ENCODE measurements around the gene PNPLA1.

The PNPLA1 gene

GRCh38 chr6:36317623-36318022, 47.8 kb downstream of the PNPLA1 start:
- H3K9ac ChIP-seq (ENCODE audit: low read length) = no peak overlapping the region
- H4K20me1 ChIP-seq (ENCODE audit: insufficient read depth, low read length) = no peaks in the 10 kb centered on the region
- no peak overlapping the region for H3K4me3 ChIP-seq (ENCODE audit: low read length)
- H3K4me2 ChIP-seq (ENCODE audit: low read depth, low read length) = no peak overlapping the region
- H3K9me3 ChIP-seq (replicated peaks; ENCODE audit: insufficient read depth, low read length) = no peaks in the 10 kb centered on the region
- TF ChIP-seq EZH2phosphoT487 (IDR thresholded peaks at IDR 0.05; ENCODE audit: low read length) (no peak), EZH2 (optimal IDR thresholded peaks at IDR 0.05; ENCODE audit: low read depth, low read length) (no peak), CTCF (IDR thresholded peaks at IDR 0.05; ENCODE audit: low read length) (no peak)
- no peaks in the 10 kb centered on the region for H3F3A ChIP-seq (ENCODE audit: insufficient read depth, low read length)
- no peaks in the 10 kb centered on the region for H3K36me3 ChIP-seq (replicated peaks; ENCODE audit: insufficient read depth, low read length)
- peaks cover 5% of the 10 kb centered on the region for H3K4me1 ChIP-seq (ENCODE audit: low read length)
- H3K79me2 ChIP-seq (ENCODE audit: low read length) = no peaks in the 10 kb centered on the region
- H3K27me3 ChIP-seq (replicated peaks; ENCODE audit: insufficient read depth, low read length) = no peaks in the 10 kb centered on the region
- H2AFZ ChIP-seq (ENCODE audit: low read length) = no peak overlapping the region
- no peak overlapping the region for H3K27ac ChIP-seq (ENCODE audit: low read length)
- no peaks in the 10 kb centered on the region for H3K9me2 ChIP-seq (replicated peaks; ENCODE audit: insufficient read depth, low read length)
- no peak for DNase-seq

- no peak for TF ChIP-seq EZH2 (optimal IDR thresholded peaks at IDR 0.05; ENCODE audit: low read depth, low read length)
- no peak for TF ChIP-seq EZH2phosphoT487 (IDR thresholded peaks at IDR 0.05; ENCODE audit: low read length)
- TF ChIP-seq CTCF (IDR thresholded peaks at IDR 0.05; ENCODE audit: low read length) = no peak
Measured at GRCh38 chr6:36318690-36319435, 49.0 kb downstream of the PNPLA1 start.

GRCh38 chr6:36319436-36319762, 49.5 kb downstream of the PNPLA1 start:
- no peak overlapping the region for H3K4me3 ChIP-seq (ENCODE audit: low read length)
- peak overlapping the region; percentile 56 for H2AFZ ChIP-seq (ENCODE audit: low read length)
- H3F3A ChIP-seq (ENCODE audit: insufficient read depth, low read length) = no peaks in the 10 kb centered on the region
- no peaks in the 10 kb centered on the region for H3K9me3 ChIP-seq (replicated peaks; ENCODE audit: insufficient read depth, low read length)
- peaks cover 5% of the 10 kb centered on the region for H3K4me1 ChIP-seq (ENCODE audit: low read length)
- H3K4me2 ChIP-seq (ENCODE audit: low read depth, low read length) = peak overlapping the region; percentile 60
- H4K20me1 ChIP-seq (ENCODE audit: insufficient read depth, low read length) = no peaks in the 10 kb centered on the region
- peak; percentile 50 for DNase-seq
- no peaks in the 10 kb centered on the region for H3K36me3 ChIP-seq (replicated peaks; ENCODE audit: insufficient read depth, low read length)
- peak; percentile 15; the same call in 1 of the 2 replicates for TF ChIP-seq CTCF (IDR thresholded peaks at IDR 0.05; ENCODE audit: low read length)
- no peak for TF ChIP-seq EZH2phosphoT487 (IDR thresholded peaks at IDR 0.05; ENCODE audit: low read length)
- H3K27me3 ChIP-seq (replicated peaks; ENCODE audit: insufficient read depth, low read length) = no peaks in the 10 kb centered on the region
- H3K9me2 ChIP-seq (replicated peaks; ENCODE audit: insufficient read depth, low read length) = no peaks in the 10 kb centered on the region
- no peaks in the 10 kb centered on the region for H3K79me2 ChIP-seq (ENCODE audit: low read length)
- no peak overlapping the region for H3K9ac ChIP-seq (ENCODE audit: low read length)
- H3K27ac ChIP-seq (ENCODE audit: low read length) = no peak overlapping the region

More at GRCh38 chr6:36318690-36319435, 49.0 kb downstream of the PNPLA1 start:
- no peaks in the 10 kb centered on the region for H3K36me3 ChIP-seq (replicated peaks; ENCODE audit: insufficient read depth, low read length)
- H3K9ac ChIP-seq (ENCODE audit: low read length) = no peak overlapping the region
- no peaks in the 10 kb centered on the region for H3K9me3 ChIP-seq (replicated peaks; ENCODE audit: insufficient read depth, low read length)
- no peak overlapping the region for H3K27ac ChIP-seq (ENCODE audit: low read length)
- H2AFZ ChIP-seq (ENCODE audit: low read length) = peak overlapping the region; percentile 56
- no peaks in the 10 kb centered on the region for H3F3A ChIP-seq (ENCODE audit: insufficient read depth, low read length)
- peaks cover 5% of the 10 kb centered on the region for H3K4me1 ChIP-seq (ENCODE audit: low read length)
- no peaks in the 10 kb centered on the region for H3K79me2 ChIP-seq (ENCODE audit: low read length)
- no peaks in the 10 kb centered on the region for H4K20me1 ChIP-seq (ENCODE audit: insufficient read depth, low read length)
- no peaks in the 10 kb centered on the region for H3K9me2 ChIP-seq (replicated peaks; ENCODE audit: insufficient read depth, low read length)
- no peaks in the 10 kb centered on the region for H3K27me3 ChIP-seq (replicated peaks; ENCODE audit: insufficient read depth, low read length)
- no peak overlapping the region for H3K4me3 ChIP-seq (ENCODE audit: low read length)
- no peak for DNase-seq
- peak overlapping the region; percentile 60 for H3K4me2 ChIP-seq (ENCODE audit: low read depth, low read length)
